ENCODE results near the gene GAREM2.
"Not testable (repeated sequence)": the region's sequence is repeated elsewhere in the genome, so short reads cannot be mapped to it uniquely, and the experiment has no call there.

Gene GAREM2

DNA sequence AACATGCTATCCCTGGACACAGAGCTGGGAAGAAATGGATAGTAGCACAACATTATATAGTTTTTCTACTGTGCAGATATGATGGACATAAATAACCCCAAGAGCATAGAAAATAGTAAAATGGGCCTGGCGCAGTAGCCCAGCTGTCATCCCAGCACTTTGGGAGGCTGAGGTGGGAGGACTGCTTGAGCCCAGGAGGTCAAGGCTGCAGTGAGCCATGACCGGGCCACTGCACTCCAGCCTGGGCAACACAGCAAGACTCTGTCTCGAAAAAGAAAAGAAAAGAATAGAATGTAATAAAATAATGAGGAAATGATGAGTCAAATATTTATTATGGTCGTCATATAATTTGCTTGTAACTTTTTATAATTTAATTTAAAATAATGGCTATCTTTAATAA lies 7.5 kb upstream of the GAREM2 start:
- H3K4me3 ChIP-seq (ENCODE audit: low read depth, low read length), result no peak overlapping the region
- DNase-seq (ENCODE audit: low read depth), result no peak
- no peak for TF ChIP-seq CTCF (IDR thresholded peaks at IDR 0.05; ENCODE audit: low read depth, low read length)
- no peak for TF ChIP-seq MYC (IDR thresholded peaks at IDR 0.05; ENCODE audit: low read depth, low read length)
- no peak for TF ChIP-seq POLR2A (IDR thresholded peaks at IDR 0.05; ENCODE audit: extremely low read depth, insufficient read length)
- no peak for TF ChIP-seq MAX (IDR thresholded peaks at IDR 0.05; ENCODE audit: low read depth, low read length)

DNA sequence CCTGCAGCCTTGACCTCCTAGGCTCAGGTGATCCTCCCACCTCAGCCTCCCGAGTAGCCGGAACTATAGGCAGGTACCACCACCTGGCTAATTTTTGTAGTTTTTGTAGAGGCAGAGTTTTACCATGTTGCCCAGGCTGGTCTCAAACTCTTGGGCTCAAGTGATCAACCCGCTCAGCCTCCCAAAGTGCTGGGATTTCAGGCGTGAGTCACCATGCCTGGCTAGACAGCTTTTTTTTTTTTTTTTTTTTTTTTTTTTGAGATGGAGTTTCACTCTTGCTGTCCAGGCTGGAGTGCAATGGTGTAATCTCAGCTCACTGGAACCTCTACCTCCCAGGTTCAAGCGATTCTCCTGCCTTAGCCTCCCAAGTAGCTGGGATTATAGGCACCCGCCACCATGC lies 6.3 kb upstream of the GAREM2 start:
- not testable (repeated sequence) for DNase-seq (ENCODE audit: low read depth); H3K4me3 ChIP-seq (ENCODE audit: low read depth, low read length)

GRCh38 chr2:26168785-26169184 lies 4.1 kb upstream of the GAREM2 start:
- TF ChIP-seq POLR2A (IDR thresholded peaks at IDR 0.05; ENCODE audit: extremely low read depth, insufficient read length), result no peak
- TF ChIP-seq CTCF (IDR thresholded peaks at IDR 0.05; ENCODE audit: low read depth, low read length), result no peak
- TF ChIP-seq MYC (IDR thresholded peaks at IDR 0.05; ENCODE audit: low read depth, low read length), result no peak
- TF ChIP-seq MAX (IDR thresholded peaks at IDR 0.05; ENCODE audit: low read depth, low read length), result no peak
- no peak overlapping the region for H3K4me3 ChIP-seq (ENCODE audit: low read depth, low read length)

DNA sequence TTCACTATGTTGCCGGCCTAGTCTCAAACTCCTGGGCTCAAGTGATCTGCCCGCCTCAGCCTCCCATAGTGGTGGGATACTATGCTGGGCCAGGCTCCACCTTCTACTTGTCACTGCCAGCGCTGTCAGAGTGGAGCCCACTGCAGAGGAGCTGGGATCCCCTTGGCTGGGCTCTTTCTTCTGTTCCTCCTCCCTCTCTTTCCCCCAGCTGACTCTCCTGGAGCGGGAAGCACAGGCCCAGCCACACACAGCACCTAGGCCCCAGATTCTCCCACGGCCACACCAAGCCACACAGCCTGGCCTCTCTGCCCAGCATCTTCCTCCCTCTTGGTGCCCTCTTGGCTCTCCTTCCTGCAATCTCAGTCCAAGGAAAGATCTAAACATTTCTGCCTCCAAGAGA lies 3.7 kb upstream of the GAREM2 start:
- TF ChIP-seq MAX (IDR thresholded peaks at IDR 0.05; ENCODE audit: low read depth, low read length) (no peak), MYC (IDR thresholded peaks at IDR 0.05; ENCODE audit: low read depth, low read length) (no peak), CTCF (IDR thresholded peaks at IDR 0.05; ENCODE audit: low read depth, low read length) (no peak), POLR2A (IDR thresholded peaks at IDR 0.05; ENCODE audit: extremely low read depth, insufficient read length) (no peak)
- no peak overlapping the region for H3K4me3 ChIP-seq (ENCODE audit: low read depth, low read length)
- DNase-seq (ENCODE audit: low read depth), result no peak

More at GRCh38 chr2:26168785-26169184, 4.1 kb upstream of the GAREM2 start:
- no peak for DNase-seq (ENCODE audit: low read depth)

- no peak overlapping the region for H3K4me3 ChIP-seq (ENCODE audit: low read depth, low read length)
- no peak for TF ChIP-seq CTCF (IDR thresholded peaks at IDR 0.05; ENCODE audit: low read depth, low read length)
- no peak for TF ChIP-seq MYC (IDR thresholded peaks at IDR 0.05; ENCODE audit: low read depth, low read length)
- no peak for DNase-seq (ENCODE audit: low read depth)
Measured at GRCh38 chr2:26169681-26170414, 3.0 kb upstream of the GAREM2 start.

- H3K4me3 ChIP-seq (ENCODE audit: low read depth, low read length), result no peak overlapping the region
- TF ChIP-seq MAX (IDR thresholded peaks at IDR 0.05; ENCODE audit: low read depth, low read length), result no peak
- TF ChIP-seq CTCF (IDR thresholded peaks at IDR 0.05; ENCODE audit: low read depth, low read length), result no peak
- TF ChIP-seq MYC (IDR thresholded peaks at IDR 0.05; ENCODE audit: low read depth, low read length), result no peak
- TF ChIP-seq POLR2A (IDR thresholded peaks at IDR 0.05; ENCODE audit: extremely low read depth, insufficient read length), result no peak
- no peak for DNase-seq (ENCODE audit: low read depth)
Measured at GRCh38 chr2:26170795-26171194, 2.1 kb upstream of the GAREM2 start.

All from NB4 (cell line).